Body of pancreas (tissue), 4 donors: ENCODE data around the gene ZFP91. TPM values are rescaled to one million over a fixed set of nuclear protein-coding genes. Genes with fewer than 3 reads are reported as not detected.

ENCODE experiments used
- ATAC-seq: fragments of 150-250 bp; one replicate; pipeline ENCODE4 v1.9.1; 2016
- DNase-seq, 4 donors: peaks; one replicate each; pipeline ENCODE4 v3.0.0-alpha.2; 2019
- H3K27ac ChIP-seq, 4 donors: fragments of 200-600 bp; sonication (generic); 1 replicate in 3 of 4; 2 replicates in 1 of 4; pipeline versions ENCODE4 v1.5.1 to v1.6.1; 2016 to 2019; ENCODE audit warnings: mild to moderate bottlenecking in 1 of 4, mixed read lengths in 1 of 4, moderate library complexity in 1 of 4
- H3K27me3 ChIP-seq, 2 donors: fragments of 200-600 bp; sonication (generic); one replicate each; pipeline ENCODE4 v1.6.0; 2016; ENCODE audit warnings: mild to moderate bottlenecking in 1 of 2
- H3K36me3 ChIP-seq, 2 donors: fragments of 200-600 bp; sonication (generic); replicated peaks in 1 of 2; 2 replicates each; pipeline ENCODE4 v1.5.1; 2016; ENCODE audit warnings: low read depth in 2 of 2; ENCODE audit not compliant: insufficient read depth in 1 of 2
- H3K4me1 ChIP-seq: fragments of 200-600 bp; sonication (generic); one replicate; pipeline ENCODE4 v1.6.0; 2016
- H3K4me3 ChIP-seq, 2 donors: fragments of 200-600 bp; sonication (generic); 1 replicate in 1 of 2; 2 replicates in 1 of 2; pipeline ENCODE4 v1.5.1; 2016 to 2019
- H3K9me3 ChIP-seq, 3 donors: fragments of 200-600 bp; sonication (generic); 1 replicate in 2 of 3; 2 replicates in 1 of 3; pipeline ENCODE4 v1.5.1; 2016
- POLR2A ChIP-seq, 3 donors: fragments of 450-650 bp; IDR thresholded peaks; one replicate each; pipeline ENCODE4 v1.6.1; 2016; ENCODE audit warnings: antibody characterized with exemption in 3 of 3, mild to moderate bottlenecking in 2 of 3
- WGBS, 2 donors: methylation state at CpG; one replicate each; pipeline ENCODE4 v1.1.5; 2017; 5-methylcytosine and 5-hydroxymethylcytosine counted together
- intact Hi-C: fragments of 100-400 bp; cut with DNase I; formaldehyde crosslinking; loops from one replicate; pipeline ENCODE4 v1.15.1; 2023
- total RNA-seq, 2 donors: library from RNA; depleted of rRNA; stranded (reverse); fragments of >200 nt; gene quantifications; one replicate each; pipeline ENCODE4 v1.1.0, GENCODE V29; 2016
- TF ChIP-seq, protein P1 (sequence below), 7 experiments: fragments of 450-650 bp in 4 of 7; fragments of 200-600 bp in 3 of 7; sonication (generic) in 3 of 7; IDR thresholded peaks; one replicate each; pipeline ENCODE4 v1.5.1; 2016 to 2019; ENCODE audit warnings: antibody characterized with exemption in 7 of 7

ZFP91 gene
- total RNA-seq, 2 donors from 2014 or later = 25.4 to 25.7 TPM

- intact Hi-C loops = no loop called here
- ATAC-seq = peak; percentile 86
- TF ChIP-seq, protein P1, sequence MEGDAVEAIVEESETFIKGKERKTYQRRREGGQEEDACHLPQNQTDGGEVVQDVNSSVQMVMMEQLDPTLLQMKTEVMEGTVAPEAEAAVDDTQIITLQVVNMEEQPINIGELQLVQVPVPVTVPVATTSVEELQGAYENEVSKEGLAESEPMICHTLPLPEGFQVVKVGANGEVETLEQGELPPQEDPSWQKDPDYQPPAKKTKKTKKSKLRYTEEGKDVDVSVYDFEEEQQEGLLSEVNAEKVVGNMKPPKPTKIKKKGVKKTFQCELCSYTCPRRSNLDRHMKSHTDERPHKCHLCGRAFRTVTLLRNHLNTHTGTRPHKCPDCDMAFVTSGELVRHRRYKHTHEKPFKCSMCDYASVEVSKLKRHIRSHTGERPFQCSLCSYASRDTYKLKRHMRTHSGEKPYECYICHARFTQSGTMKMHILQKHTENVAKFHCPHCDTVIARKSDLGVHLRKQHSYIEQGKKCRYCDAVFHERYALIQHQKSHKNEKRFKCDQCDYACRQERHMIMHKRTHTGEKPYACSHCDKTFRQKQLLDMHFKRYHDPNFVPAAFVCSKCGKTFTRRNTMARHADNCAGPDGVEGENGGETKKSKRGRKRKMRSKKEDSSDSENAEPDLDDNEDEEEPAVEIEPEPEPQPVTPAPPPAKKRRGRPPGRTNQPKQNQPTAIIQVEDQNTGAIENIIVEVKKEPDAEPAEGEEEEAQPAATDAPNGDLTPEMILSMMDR (IDR thresholded peaks at IDR 0.05) = no peak
- TF ChIP-seq POLR2A (IDR thresholded peaks at IDR 0.05) = no peak
These were observed 14.1 kb downstream of the ZFP91 start for GRCh38 chr11:58592760-58593472.

DNA sequence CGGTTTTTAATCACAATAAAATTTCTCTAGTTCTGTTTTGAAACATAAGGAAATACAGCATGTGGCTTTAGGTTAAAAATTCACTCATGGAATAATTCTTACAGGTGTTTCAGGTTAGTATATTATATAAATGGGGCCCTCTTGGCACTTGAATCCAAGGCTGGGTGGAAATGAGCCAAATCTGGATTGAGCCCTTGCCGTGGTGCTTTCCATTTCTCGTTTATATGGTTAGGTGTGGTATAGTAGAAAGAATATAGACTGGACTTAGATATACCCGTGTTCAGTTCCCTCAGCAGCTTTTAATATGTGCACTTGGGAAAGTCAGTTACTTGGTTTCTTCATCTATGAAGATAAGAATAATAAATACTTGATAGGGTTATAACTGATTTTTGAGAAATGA, 16.0 kb downstream of the ZFP91 start:
- TF ChIP-seq POLR2A (IDR thresholded peaks at IDR 0.05) = no peak
- TF ChIP-seq, protein P1 (IDR thresholded peaks at IDR 0.05) = no peak
- 37 to 52% methylated on average over 4 of the region's 4 CpGs for WGBS, 2 donors
- Histone ChIP-seq H3K4me3 (no peak overlapping the region), H3K36me3 (no peaks in the 10 kb centered on the region), H3K4me1 (peaks cover 42% of the 10 kb centered on the region), H3K9me3 (no peaks in the 10 kb centered on the region), H3K27me3 (no peaks in the 10 kb centered on the region), H3K27ac (no peak overlapping the region)
- intact Hi-C loops = no loop called here
- DNase-seq (no peak), ATAC-seq (no peak)

More at GRCh38 chr11:58592760-58593472, 14.1 kb downstream of the ZFP91 start:
- WGBS, 2 donors = 60 to 61% methylated on average over 5 of the region's 5 CpGs
- H3K9me3 ChIP-seq = no peaks in the 10 kb centered on the region
- peaks cover 38% of the 10 kb centered on the region for H3K4me1 ChIP-seq
- H3K27me3 ChIP-seq = no peaks in the 10 kb centered on the region
- H3K27ac ChIP-seq = no peak overlapping the region
- H3K4me3 ChIP-seq = no peak overlapping the region
- DNase-seq = peak; percentile 54 to 74 (median 63)
- H3K36me3 ChIP-seq = no peaks in the 10 kb centered on the region

GRCh38 chr11:58596621-58597020, 17.8 kb downstream of the ZFP91 start:
- no peak overlapping the region for H3K27ac ChIP-seq
- no peak overlapping the region for H3K4me3 ChIP-seq
- TF ChIP-seq POLR2A (IDR thresholded peaks at IDR 0.05) = no peak
- TF ChIP-seq, protein P1 (IDR thresholded peaks at IDR 0.05) = no peak
- DNase-seq = no peak
- ATAC-seq = no peak
- H3K36me3 ChIP-seq = no peaks in the 10 kb centered on the region
- H3K4me1 ChIP-seq = peaks cover 41% of the 10 kb centered on the region
- 85 to 87% methylated on average over 3 of the region's 3 CpGs for WGBS, 2 donors
- intact Hi-C loops = no loop called here
- H3K27me3 ChIP-seq = no peaks in the 10 kb centered on the region
- no peaks in the 10 kb centered on the region for H3K9me3 ChIP-seq

- no peak for ATAC-seq
- no peaks in the 10 kb centered on the region for H3K36me3 ChIP-seq
- intact Hi-C loops = no loop called here
- H3K9me3 ChIP-seq = no peaks in the 10 kb centered on the region
- DNase-seq = no peak
- WGBS, 2 donors = 63 to 68% methylated on average over 3 of the region's 3 CpGs
- peaks cover 34% of the 10 kb centered on the region for H3K4me1 ChIP-seq
- H3K27me3 ChIP-seq = no peaks in the 10 kb centered on the region
- no peak for TF ChIP-seq POLR2A (IDR thresholded peaks at IDR 0.05)
- TF ChIP-seq, protein P1 (IDR thresholded peaks at IDR 0.05) = no peak
- no peak overlapping the region for H3K4me3 ChIP-seq
- no peak overlapping the region for H3K27ac ChIP-seq
These were observed 18.8 kb downstream of the ZFP91 start for GRCh38 chr11:58597486-58598144.
